Smooth muscle cell (in vitro differentiated cells): ENCODE data around the gene WNT7B. TPM values are rescaled to one million over a fixed set of nuclear protein-coding genes. Genes with fewer than 3 reads are reported as not detected.

ENCODE experiments used
- DNase-seq: peaks from one replicate; lab custom pipeline; 2025; ENCODE audit not compliant: unreplicated experiment; lab: John Stamatoyannopoulos, UW
- H2AFZ ChIP-seq: fragments of 200-600 bp; sonication (generic); 2 replicates; pipeline ENCODE4 v1.6.0; 2016; ENCODE audit warnings: antibody characterized with exemption, low read depth, mild to moderate bottlenecking
- H3F3A ChIP-seq: fragments of 200-600 bp; sonication (generic); 2 replicates; pipeline ENCODE4 v1.6.0; 2017; ENCODE audit warnings: antibody characterized with exemption, low read depth
- H3K27ac ChIP-seq: fragments of 200-600 bp; sonication (generic); 2 replicates; pipeline ENCODE4 v1.5.1; 2016; ENCODE audit warnings: low read depth, mild to moderate bottlenecking
- H3K27me3 ChIP-seq: fragments of 200-600 bp; sonication (generic); 2 replicates; pipeline ENCODE4 v1.6.1; 2016; ENCODE audit warnings: low read depth, mild to moderate bottlenecking
- H3K36me3 ChIP-seq: fragments of 200-600 bp; sonication (generic); 2 replicates; pipeline ENCODE4 v1.5.1; 2016; ENCODE audit warnings: low read depth
- H3K4me1 ChIP-seq: fragments of 200-600 bp; sonication (generic); 2 replicates; pipeline ENCODE4 v1.5.1; 2016; ENCODE audit warnings: low read depth
- H3K4me2 ChIP-seq: fragments of 200-600 bp; sonication (generic); 2 replicates; pipeline ENCODE4 v1.6.0; 2016; ENCODE audit warnings: mild to moderate bottlenecking
- H3K4me3 ChIP-seq: fragments of 200-600 bp; sonication (generic); 2 replicates; pipeline ENCODE4 v1.5.1; 2016; ENCODE audit warnings: mild to moderate bottlenecking
- H3K79me2 ChIP-seq: fragments of 200-600 bp; sonication (generic); 2 replicates; pipeline ENCODE4 v1.6.0; 2016; ENCODE audit warnings: low read depth, mild to moderate bottlenecking
- H3K9ac ChIP-seq: fragments of 200-600 bp; sonication (generic); 2 replicates; pipeline ENCODE4 v1.6.0; 2016; ENCODE audit warnings: low read depth
- H3K9me3 ChIP-seq: fragments of 200-600 bp; sonication (generic); replicated peaks from 2 replicates; pipeline ENCODE4 v1.5.1; 2016; ENCODE audit warnings: low read depth
- H4K20me1 ChIP-seq: fragments of 200-600 bp; sonication (generic); 2 replicates; pipeline ENCODE4 v1.6.0; 2016; ENCODE audit warnings: low read depth
- CTCF ChIP-seq: fragments of 200-600 bp; sonication (generic); IDR thresholded peaks from 2 replicates; pipeline ENCODE4 v1.5.1; 2017; ENCODE audit warnings: borderline replicate concordance, mild to moderate bottlenecking, antibody characterized with exemption; ENCODE audit not compliant: insufficient read depth, poor library complexity, severe bottlenecking
- WGBS: methylation state at CpG from one replicate; pipeline ENCODE4 v1.1.7; 2016; ENCODE audit warnings: low lambda C conversion rate; 5-methylcytosine and 5-hydroxymethylcytosine counted together
- polyA plus RNA-seq: library from polyadenylated mRNA; unstranded; fragments of >200 nt; fragmentation: Nextera tagmentation; extraction: Ambion mirVana; gene quantifications from 2 replicates; pipeline ENCODE4 v1.2.1, GENCODE V29; 2016
- total RNA-seq: library from RNA; depleted of rRNA; stranded (reverse); fragments of >200 nt; gene quantifications from 2 replicates; pipeline ENCODE4 v1.2.3, GENCODE V29; 2014

WNT7B gene
- total and polyA plus RNA-seq, 2 experiments from 2014 or later = 0.69 to 1.6 TPM

DNA sequence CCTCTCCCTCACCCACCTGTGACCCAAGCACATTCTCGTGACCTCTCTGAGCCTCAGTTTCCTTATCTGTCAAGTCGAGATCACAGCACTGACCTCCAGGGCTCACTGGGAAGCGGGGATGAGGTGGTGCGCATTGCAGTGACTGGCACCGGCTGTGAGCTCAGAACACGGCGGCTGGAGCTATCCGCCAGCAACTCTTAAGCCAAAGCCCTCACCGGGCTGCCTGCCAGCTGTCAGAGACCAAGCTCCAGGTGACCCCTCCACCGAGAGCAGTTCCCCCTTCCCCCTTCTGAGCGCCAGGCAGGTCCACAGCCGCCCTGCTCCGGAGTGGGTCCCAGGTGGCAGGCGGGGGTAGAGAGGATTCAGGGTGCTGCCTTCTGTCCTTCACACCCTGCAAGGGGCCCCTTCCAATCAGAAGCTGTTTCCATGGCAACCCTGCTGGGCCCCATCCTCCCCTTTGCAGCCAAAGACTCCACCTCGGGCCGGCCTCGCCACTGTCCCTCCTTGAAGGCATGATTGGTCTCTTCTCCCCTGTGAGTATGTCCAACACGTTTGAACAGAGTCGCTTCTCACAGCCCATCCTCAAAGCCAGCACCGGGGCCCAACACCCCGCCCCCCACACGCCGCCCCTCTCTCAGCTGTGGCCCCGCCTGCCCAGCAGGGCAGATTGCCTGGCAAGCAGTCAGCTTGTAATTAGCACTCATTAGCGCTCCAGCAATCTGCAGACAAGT lies 98.7 kb downstream of the WNT7B start:
- 68% methylated on average over 25 of the region's 25 CpGs for WGBS
- Histone ChIP-seq H3K27me3 (peaks cover 9% of the 10 kb centered on the region), H3K4me2 (no peak overlapping the region), H2AFZ (no peak overlapping the region), H4K20me1 (no peaks in the 10 kb centered on the region), H3K4me1 (peaks cover 12% of the 10 kb centered on the region), H3K4me3 (no peak overlapping the region), H3F3A (no peaks in the 10 kb centered on the region), H3K9ac (no peak overlapping the region), H3K9me3 (no peaks in the 10 kb centered on the region), H3K27ac (no peak overlapping the region), H3K79me2 (no peaks in the 10 kb centered on the region), H3K36me3 (no peaks in the 10 kb centered on the region)
- DNase-seq = no peak
- no peak for TF ChIP-seq CTCF

- no peak for DNase-seq
- WGBS = 93% methylated on average over 18 of the region's 18 CpGs
- Histone ChIP-seq H3K27me3 (peaks cover 9% of the 10 kb centered on the region), H3K9ac (no peak overlapping the region), H3K9me3 (no peaks in the 10 kb centered on the region), H3K4me3 (no peak overlapping the region), H3K4me1 (peaks cover 12% of the 10 kb centered on the region), H3F3A (no peaks in the 10 kb centered on the region), H2AFZ (no peak overlapping the region), H3K4me2 (no peak overlapping the region), H3K79me2 (no peaks in the 10 kb centered on the region), H3K27ac (no peak overlapping the region), H3K36me3 (no peaks in the 10 kb centered on the region), H4K20me1 (no peaks in the 10 kb centered on the region)
- TF ChIP-seq CTCF = no peak
Observed at GRCh38 chr22:45877651-45878050, 99.3 kb downstream of the WNT7B start.

- Histone ChIP-seq H3F3A (no peaks in the 10 kb centered on the region), H4K20me1 (no peaks in the 10 kb centered on the region), H3K9ac (no peak overlapping the region), H3K4me2 (no peak overlapping the region), H3K9me3 (no peaks in the 10 kb centered on the region), H3K79me2 (no peaks in the 10 kb centered on the region), H3K27me3 (peaks cover 9% of the 10 kb centered on the region), H3K4me3 (no peak overlapping the region), H3K27ac (no peak overlapping the region), H2AFZ (no peak overlapping the region), H3K4me1 (peaks cover 12% of the 10 kb centered on the region), H3K36me3 (no peaks in the 10 kb centered on the region)
- no peak for TF ChIP-seq CTCF
- no peak for DNase-seq
- WGBS = 91% methylated on average over 3 of the region's 3 CpGs
Observed at GRCh38 chr22:45877036-45877380, 100.0 kb downstream of the WNT7B start.
